Nephron (organoid): ENCODE results near the gene ANKRD39.

Experiments
- H3K27ac Mint-ChIP-seq, 3 experiments: 2 replicates each; pipeline ENCODE4 v1.8.0; 2020; ENCODE audit warnings: mixed read lengths in 3 of 3, mild to moderate bottlenecking in 2 of 3, moderate library complexity in 1 of 3
- H3K27me3 Mint-ChIP-seq: 2 replicates; pipeline ENCODE4 v1.8.0; 2021; ENCODE audit warnings: low read depth, mild to moderate bottlenecking, moderate library complexity, mixed read lengths
- H3K36me3 Mint-ChIP-seq: 2 replicates; pipeline ENCODE4 v1.8.0; 2020; ENCODE audit warnings: low read depth, mixed read lengths
- H3K4me1 Mint-ChIP-seq: 2 replicates; pipeline ENCODE4 v1.8.0; 2020; ENCODE audit warnings: mixed read lengths
- H3K4me3 Mint-ChIP-seq, 3 experiments: 2 replicates each; pipeline ENCODE4 v1.8.0; 2020; ENCODE audit warnings: mild to moderate bottlenecking in 3 of 3, mixed read lengths in 3 of 3, moderate library complexity in 2 of 3
- H3K9me3 Mint-ChIP-seq: 2 replicates; pipeline ENCODE4 v1.8.0; 2020; ENCODE audit warnings: mixed read lengths
- CTCF ChIP-seq, 3 experiments: fragments of 200-600 bp; sonication (generic); IDR thresholded peaks; one replicate each; pipeline ENCODE4 v1.5.0; 2021; ENCODE audit warnings: antibody characterized with exemption in 3 of 3; ENCODE audit not compliant: unreplicated experiment in 3 of 3

ANKRD39 gene

DNA sequence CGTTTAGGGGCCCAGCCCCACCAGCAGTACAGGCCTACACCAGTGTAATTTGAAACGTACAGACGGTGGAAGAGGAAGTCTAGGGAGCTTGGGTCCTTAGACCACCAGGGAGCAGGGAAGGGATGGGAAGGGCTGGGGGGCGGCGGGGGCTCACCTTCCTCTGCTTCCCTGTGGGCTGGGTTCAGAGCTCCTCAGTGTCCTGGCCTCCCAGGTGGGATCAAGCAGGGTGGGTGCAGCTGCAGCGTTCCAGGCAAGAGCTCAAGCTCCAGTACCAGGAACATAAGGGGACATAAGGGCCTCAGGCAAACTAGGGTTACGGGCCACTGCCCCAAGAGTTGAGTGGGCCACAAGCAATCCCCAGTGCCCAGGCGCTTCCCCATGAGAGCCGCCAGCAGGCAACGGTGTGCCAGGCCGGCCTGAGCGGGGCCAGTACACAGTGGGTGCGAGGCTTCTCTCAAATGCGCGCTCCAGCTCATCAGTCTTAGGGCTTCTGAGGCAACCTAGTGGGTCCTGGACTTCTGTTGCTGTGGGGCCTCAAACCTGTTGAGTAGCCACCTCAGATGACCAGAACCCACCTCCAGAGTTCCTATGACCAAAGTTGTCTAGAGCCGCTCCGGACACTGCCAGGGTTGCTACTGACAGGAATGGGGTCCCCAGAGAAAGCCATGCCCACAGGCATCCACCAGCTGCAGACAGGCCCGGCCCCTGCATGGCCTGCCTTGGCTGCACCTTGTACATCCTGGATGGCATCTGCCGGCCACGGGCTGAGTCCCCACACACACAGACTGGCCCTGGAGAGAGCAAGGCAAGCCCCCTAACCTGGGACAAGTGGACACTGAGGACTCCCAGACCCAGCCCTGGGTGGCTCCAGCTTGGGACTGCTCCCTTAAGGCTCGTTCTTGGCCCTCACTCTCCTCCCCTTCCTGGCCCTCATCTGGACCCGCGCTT lies 19.2 kb downstream of the ANKRD39 start:
- Mint-ChIP-seq H3K4me3 (no peak overlapping the region), H3K27ac (peak overlapping the region in 1 of 3 experiments; percentile 59), H3K36me3 (peaks cover 11% of the 10 kb centered on the region), H3K4me1 (peaks cover 6% of the 10 kb centered on the region), H3K27me3 (no peaks in the 10 kb centered on the region), H3K9me3 (no peaks in the 10 kb centered on the region)
- no peak for TF ChIP-seq CTCF (IDR thresholded peaks at IDR 0.05; ENCODE audit: unreplicated experiment in 3 of 3)

- no peaks in the 10 kb centered on the region for H3K9me3 Mint-ChIP-seq
- H3K4me1 Mint-ChIP-seq = peaks cover 12% of the 10 kb centered on the region
- H3K36me3 Mint-ChIP-seq = peaks cover 15% of the 10 kb centered on the region
- TF ChIP-seq CTCF (IDR thresholded peaks at IDR 0.05; ENCODE audit: unreplicated experiment in 3 of 3) = no peak
- H3K4me3 Mint-ChIP-seq = no peak overlapping the region
- no peaks in the 10 kb centered on the region for H3K27me3 Mint-ChIP-seq
- no peak overlapping the region for H3K27ac Mint-ChIP-seq
Observed at GRCh38 chr2:96837575-96837974, 20.2 kb downstream of the ANKRD39 start.

DNA sequence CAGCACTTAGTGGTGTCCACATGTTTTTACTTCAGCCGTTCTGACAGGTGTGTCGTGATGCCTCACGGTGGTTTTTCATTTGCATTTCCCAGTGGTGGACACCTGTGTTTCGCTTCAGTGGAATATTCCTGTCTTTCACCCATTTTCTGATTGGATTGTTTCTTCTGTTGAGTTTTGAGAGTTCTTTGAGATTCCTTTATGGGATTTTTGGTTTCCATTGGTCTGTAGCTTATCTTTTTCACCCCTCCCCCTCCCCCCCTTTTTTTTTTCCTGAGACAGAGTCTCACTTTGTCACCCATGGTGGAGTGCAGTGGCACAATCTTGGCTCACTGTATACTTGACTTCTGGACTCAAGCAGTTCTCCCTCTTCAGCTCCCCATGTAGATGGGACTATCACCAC lies 22.0 kb downstream of the ANKRD39 start:
- no peak overlapping the region for H3K4me3 Mint-ChIP-seq
- TF ChIP-seq CTCF (IDR thresholded peaks at IDR 0.05; ENCODE audit: unreplicated experiment in 3 of 3) = no peak
- no peaks in the 10 kb centered on the region for H3K27me3 Mint-ChIP-seq
- peaks cover 22% of the 10 kb centered on the region for H3K4me1 Mint-ChIP-seq
- H3K36me3 Mint-ChIP-seq = peaks cover 25% of the 10 kb centered on the region
- no peak overlapping the region for H3K27ac Mint-ChIP-seq
- H3K9me3 Mint-ChIP-seq = no peaks in the 10 kb centered on the region

GRCh38 chr2:96832754-96833507 lies 24.9 kb downstream of the ANKRD39 start:
- H3K36me3 Mint-ChIP-seq = peaks cover 46% of the 10 kb centered on the region

GRCh38 chr2:96832408-96832753 lies 25.4 kb downstream of the ANKRD39 start:
- Mint-ChIP-seq H3K4me1 (peaks cover 22% of the 10 kb centered on the region), H3K36me3 (peaks cover 46% of the 10 kb centered on the region), H3K27me3 (no peaks in the 10 kb centered on the region), H3K4me3 (no peak overlapping the region), H3K27ac (peak overlapping the region in 2 of 3 experiments; percentile 85 to 91), H3K9me3 (no peaks in the 10 kb centered on the region)
- TF ChIP-seq CTCF (IDR thresholded peaks at IDR 0.05; ENCODE audit: unreplicated experiment in 3 of 3) = no peak

More at GRCh38 chr2:96832754-96833507, 24.9 kb downstream of the ANKRD39 start:
- Mint-ChIP-seq H3K27ac (peak overlapping the region; percentile 85 to 94 (median 91)), H3K9me3 (no peaks in the 10 kb centered on the region), H3K27me3 (no peaks in the 10 kb centered on the region), H3K4me3 (peak overlapping the region; percentile 57 to 69 (median 60)), H3K4me1 (peaks cover 22% of the 10 kb centered on the region)
- TF ChIP-seq CTCF (IDR thresholded peaks at IDR 0.05; ENCODE audit: unreplicated experiment in 3 of 3) = no peak
